Measurements from ENCODE around the gene KIAA1549.
"Not testable (repeated sequence)": the region's sequence is repeated elsewhere in the genome, so short reads cannot be mapped to it uniquely, and the experiment has no call there.

The KIAA1549 gene

DNA sequence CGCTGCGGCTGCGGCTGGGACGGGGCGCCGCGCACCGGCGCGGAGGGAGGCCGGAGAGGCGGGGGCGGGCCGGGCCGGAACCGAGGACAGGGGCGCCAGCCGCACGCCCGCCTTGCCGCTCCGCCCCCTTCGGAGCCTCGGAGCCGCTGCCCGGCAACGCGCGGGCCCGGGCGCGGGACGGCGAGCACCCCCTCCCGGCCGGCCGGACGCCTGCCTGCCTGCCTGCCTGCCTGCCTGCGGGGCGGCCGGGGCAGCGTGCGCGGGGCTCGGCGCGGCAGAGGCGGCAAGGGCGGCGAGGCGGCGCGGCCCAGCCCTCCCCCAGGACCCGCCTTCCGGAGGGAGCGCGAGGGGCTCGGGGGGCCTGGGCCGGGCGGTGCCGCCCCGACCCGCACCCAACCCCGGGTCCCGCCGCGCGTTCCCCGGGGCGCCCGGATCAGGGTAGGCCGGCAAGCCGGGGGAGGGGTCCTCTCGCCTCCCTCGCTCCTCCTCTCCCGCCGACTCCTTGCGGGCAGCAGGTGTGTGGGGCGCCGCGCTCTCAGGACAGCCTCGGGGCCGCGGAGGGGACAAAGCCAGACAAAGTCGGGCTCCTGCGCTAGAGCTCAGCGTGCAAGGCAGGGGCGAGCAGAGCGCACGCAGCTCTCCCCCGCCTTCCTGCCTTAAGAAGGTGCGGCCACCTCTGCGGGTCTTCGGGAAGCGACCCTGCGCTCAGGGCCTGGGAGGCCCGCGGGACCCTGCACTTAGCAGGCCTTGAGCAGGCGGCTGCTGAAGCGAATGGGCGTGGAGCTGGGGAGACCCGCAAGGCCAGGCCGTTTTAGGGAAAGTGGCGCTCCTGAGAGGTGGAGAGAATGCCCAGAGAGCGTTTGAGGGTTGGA is at the start of gene KIAA1549:
TSS of gene KIAA1549 (minus strand) at position 58 of the 872 bp plus-strand sequence. CDS start 120 bp downstream, outside the sequence.
- peak; percentile 55 for DNase-seq (ENCODE audit: low spot score)

GRCh38 chr7:139029353-139029752 is 48.2 kb upstream of the KIAA1549 start:
- no peak for DNase-seq (ENCODE audit: low spot score)

DNA sequence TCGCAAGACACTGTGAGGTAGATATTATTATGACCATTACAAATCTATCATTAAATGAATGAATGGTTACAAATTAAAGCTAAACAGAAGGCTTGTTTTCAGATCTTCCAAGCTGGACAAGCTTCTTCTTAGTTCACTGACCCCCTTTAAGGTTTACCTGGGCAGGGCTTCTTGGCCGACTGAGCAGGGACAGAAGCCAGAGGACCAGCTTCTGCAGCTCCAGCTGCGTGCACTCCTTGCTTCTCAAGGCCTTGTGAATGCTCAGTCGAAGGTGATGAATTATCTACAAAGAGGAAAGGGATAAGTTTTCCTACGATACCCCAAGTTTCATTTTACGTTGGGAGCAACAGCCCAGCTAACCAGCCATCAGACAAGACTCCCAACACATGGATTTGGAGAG is 45.4 kb upstream of the KIAA1549 start:
- DNase-seq (ENCODE audit: low spot score), result no peak

- not testable (repeated sequence) for DNase-seq (ENCODE audit: low spot score)
Measured at GRCh38 chr7:139025861-139026260, 44.7 kb upstream of the KIAA1549 start.

DNA sequence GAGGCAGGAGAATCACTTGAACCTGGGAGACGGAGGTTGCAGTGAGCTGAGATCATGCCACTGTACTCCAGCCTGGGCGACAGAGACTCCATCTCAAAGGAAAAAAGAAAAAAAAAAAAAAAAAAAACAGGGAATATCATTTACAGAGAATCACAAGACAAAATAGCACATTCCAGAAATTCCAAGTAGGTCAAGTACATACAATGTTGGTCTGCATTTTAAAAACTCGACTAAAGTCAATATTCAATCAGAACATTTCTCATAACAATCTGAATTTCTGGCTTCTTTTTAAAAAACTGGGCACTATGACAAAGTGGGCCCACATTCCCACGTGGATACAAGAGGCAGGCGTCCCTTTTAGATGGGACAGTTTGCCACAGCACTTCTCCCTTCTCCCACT is 41.9 kb upstream of the KIAA1549 start:
- DNase-seq (ENCODE audit: low spot score), result no peak

- DNase-seq (ENCODE audit: low spot score), result no peak
Measured at GRCh38 chr7:139022286-139022685, 41.1 kb upstream of the KIAA1549 start.

DNA sequence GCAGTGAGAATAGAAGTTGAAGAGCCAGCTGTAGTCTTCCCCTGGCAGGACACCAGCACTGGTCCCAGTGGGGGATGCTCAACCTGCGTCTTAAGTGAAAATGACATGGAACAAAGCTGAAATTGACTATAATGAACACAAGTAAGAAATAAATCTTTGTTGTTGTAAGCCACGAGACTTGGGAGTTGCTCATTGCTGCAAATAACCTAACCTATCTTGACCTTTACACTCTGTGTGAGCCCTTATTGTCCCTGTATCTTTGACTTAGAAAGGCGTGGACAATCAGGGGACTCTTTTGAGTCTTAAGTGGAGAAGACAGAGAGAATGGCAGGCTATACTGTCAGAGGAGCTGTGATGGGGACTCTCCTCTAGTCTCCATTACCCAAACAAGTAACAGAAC is 37.7 kb upstream of the KIAA1549 start:
- no peak for DNase-seq (ENCODE audit: low spot score)

GRCh38 chr7:139016931-139017511 is 35.8 kb upstream of the KIAA1549 start:
- peak; percentile 76 for DNase-seq (ENCODE audit: low spot score)

DNA sequence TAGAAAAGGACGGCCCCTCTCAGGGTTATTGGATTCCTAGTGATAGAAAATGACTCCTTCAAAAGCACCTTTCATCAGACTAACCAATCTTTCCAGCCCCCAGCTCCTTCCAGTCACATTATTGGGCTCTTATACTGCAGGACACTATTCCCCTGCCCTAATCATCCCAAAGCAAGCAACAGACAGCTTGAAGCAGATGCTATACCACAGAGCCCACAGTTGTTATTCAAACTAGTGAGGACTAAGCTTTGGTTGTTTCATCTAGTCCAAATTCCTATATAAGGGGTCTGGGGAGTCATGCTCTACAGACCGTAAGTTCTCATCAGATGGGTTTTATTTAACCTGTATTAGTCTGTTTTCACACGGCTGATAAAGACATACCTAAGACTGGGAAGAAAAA is 30.2 kb upstream of the KIAA1549 start:
- no peak for DNase-seq (ENCODE audit: low spot score)

GRCh38 chr7:139004321-139005090 is 23.3 kb upstream of the KIAA1549 start:
- DNase-seq (ENCODE audit: low spot score), result no peak

GRCh38 chr7:138999414-138999813 is 18.2 kb upstream of the KIAA1549 start:
- no peak for DNase-seq (ENCODE audit: low spot score)

DNA sequence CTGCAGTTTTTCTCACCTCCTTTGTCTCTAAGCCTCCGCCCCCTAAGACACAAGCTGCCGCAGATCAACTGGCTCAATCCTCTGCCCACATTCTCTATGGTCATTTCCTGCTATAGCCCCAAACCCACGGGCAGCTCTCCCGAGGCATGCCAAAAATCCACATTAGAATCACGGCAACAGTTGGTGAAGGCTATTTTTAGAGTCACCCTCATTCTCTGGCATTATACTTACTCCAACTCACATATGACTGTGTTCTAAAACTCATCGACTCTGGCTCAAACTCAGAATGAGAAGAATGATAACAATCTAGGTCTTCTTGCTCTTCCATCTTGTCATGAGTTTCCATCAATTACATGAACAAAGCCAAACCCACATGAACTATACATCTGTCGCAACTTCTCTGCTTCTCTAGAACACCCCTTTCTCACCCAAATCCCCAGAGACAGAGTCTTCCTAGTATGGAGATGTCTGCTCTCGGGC is 10.9 kb upstream of the KIAA1549 start:
- DNase-seq (ENCODE audit: low spot score), result peak; percentile 21

- no peak for DNase-seq (ENCODE audit: low spot score)
Measured at GRCh38 chr7:138987686-138988085, 6.5 kb upstream of the KIAA1549 start.

GRCh38 chr7:138982204-138982623 is 1.0 kb upstream of the KIAA1549 start:
- no peak for DNase-seq (ENCODE audit: low spot score)

DNA sequence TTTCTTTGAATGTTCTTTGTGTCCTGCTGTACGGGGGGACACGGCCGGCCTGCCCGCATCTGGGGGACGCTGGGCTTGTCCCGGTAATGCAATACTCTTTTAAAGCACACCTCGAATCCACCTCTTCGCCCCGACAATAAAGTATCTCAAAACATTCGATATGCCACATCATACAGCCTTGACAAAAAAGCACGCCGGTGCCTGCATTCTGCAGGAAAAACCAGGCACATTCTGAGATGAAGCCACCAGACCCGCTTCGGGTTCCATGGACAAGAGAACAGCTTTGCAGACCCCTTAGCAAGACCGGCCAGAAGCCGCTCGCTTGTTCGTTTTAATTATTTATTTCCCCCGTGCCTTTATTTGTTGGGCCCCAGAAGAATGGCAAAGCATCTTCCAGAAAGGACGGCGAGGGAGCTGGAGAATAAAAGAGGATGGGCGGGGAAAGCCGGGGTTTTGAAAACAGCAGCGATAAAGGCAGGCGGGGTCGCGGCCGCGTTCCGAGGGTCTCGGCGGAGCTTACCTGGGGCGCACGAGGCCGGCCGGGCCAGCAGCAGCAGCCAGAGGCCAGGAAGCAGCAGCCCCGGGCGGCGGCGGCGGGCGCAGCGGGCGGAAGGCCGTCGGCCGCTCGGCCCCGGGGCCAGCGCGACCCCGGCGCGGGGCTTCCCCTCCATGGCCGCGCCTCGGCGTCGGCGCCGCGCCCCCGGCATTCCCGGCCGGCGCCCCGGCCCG is 462 bp downstream of the KIAA1549 start:
- no peak for DNase-seq (ENCODE audit: low spot score)

DNA sequence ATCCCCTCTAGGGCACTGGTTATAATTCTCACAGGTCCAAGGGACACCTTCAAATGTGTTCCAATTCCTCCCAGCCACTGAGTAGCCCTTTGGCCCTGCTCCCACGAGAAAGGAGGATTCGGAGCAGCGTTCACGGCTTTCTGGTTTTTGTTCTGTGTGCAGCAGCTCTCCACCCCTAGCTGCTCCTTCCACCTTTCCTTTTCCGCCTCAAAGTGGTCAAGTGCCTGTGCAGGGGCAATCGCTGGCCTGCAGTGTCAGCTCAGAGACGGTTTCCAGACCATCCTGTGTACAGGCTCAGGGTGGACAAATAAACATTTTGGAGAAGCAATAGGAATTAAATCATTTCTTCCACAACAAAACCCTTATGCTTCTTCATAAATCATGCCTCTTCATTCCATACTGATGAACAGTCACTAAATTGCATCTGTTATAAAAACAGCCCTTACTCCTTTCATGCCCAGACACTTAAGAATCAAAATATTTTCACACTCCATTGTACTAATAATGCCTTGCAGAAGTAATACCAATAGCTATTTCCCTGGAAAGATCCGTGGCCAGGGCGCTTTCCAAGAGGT is 1.1 kb downstream of the KIAA1549 start:
- no peak for DNase-seq (ENCODE audit: low spot score)

DNA sequence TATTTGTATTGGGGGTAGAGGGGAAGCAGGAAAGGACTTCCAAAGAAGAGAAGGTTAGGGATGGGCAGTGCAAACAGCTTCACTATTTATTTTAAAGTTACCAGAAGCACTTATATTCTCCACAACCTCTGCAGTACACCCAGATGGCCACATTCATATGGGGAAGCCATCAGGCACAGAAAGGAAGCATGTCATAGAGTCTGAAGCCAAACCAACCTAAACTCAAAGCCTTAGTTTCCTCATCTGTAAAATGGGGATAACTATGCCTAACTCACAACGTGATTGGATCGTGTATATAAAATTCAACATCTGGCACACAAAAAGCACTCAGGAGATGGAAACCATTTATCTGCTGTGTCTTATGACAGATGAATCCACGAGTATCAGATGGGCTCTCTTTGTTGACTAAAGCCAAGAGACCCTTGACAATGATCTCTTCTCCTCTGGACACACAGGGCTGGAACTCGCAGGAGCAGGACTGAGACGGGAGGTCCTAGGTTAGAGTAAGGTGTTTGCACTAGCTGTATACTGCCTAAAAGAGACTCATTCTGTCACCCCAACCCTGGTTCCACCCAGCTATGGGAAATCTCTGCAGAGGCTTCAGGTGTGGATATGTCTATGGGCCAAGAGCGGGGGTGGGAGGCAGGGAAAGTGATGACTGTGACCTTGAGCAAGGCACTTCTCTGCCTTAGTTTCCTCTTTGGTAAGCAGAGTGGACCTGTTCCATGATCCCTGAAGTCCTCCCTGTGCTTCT is 1.8 kb downstream of the KIAA1549 start:
- DNase-seq (ENCODE audit: low spot score), result peak; percentile 27

DNA sequence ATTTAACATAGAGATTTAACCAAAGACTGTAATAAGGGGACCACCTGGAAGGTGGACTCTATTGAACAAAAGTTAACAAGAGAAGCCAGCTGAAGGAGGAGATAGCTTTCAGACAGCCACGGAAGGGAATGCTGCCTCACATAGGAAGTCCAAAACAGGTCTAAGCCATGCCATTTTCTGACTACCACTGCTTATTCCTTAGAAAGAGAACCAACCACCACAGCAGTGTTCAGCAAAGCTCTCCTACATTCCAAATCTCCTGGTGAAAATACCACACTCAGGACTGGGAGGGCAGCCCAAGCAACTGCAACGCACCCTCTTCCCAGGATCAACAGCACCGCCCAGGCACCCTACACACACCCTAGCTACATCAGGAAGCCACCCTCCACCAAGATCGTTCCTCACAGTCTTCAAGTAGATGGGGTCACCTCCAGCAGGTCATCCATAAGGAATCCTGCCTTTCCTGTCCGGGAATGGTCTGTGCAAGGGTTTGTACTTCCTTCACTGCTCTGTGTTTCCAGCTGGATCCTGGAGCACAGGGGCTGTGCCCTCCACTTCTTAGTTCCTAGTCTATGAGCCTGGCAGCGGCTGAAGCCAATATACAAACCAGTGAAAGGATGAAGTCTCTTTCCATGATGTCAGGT is 2.5 kb downstream of the KIAA1549 start:
- no peak for DNase-seq (ENCODE audit: low spot score)

- not testable (repeated sequence) for DNase-seq (ENCODE audit: low spot score)
Measured at GRCh38 chr7:138976161-138976560, 5.0 kb downstream of the KIAA1549 start.
